Measurements from ENCODE around the gene PDIA4. TPM values are rescaled to one million over a fixed set of nuclear protein-coding genes. Genes with fewer than 3 reads are reported as not detected.

The PDIA4 gene
- total RNA-seq, 4 donors from 2014 or later, result 35.9 to 55.9 (median 47.9) TPM

- peak overlapping the region; percentile 12 for H3K4me3 ChIP-seq (ENCODE audit: low read depth, poor library complexity, severe bottlenecking)
- 0% methylated on average over 5 of the region's 5 CpGs for WGBS, 2 donors
- no peak for TF ChIP-seq CTCF (IDR thresholded peaks at IDR 0.05)
- TF ChIP-seq POLR2A (IDR thresholded peaks at IDR 0.05), result no peak
- peak in 1 of 2 donors; percentile 68 for DNase-seq (ENCODE audit: low spot score in 2 of 2)
- intact Hi-C loops (cut with DNase I; ENCODE audit: low total_unique reads), result no loop called here
Measured at GRCh38 chr7:148962823-148963582, 65.3 kb downstream of the PDIA4 start.

- TF ChIP-seq POLR2A (IDR thresholded peaks at IDR 0.05) (no peak), CTCF (IDR thresholded peaks at IDR 0.05) (no peak)
- intact Hi-C loops (cut with DNase I; ENCODE audit: low total_unique reads), result no loop called here
- DNase-seq (ENCODE audit: low spot score in 2 of 2), result no peak
- WGBS, 2 donors, result 8% methylated on average over 5 of the region's 5 CpGs
- H3K4me3 ChIP-seq (ENCODE audit: low read depth, poor library complexity, severe bottlenecking), result no peak overlapping the region
Measured at GRCh38 chr7:148962440-148962822, 65.9 kb downstream of the PDIA4 start.

- no peak overlapping the region for H3K4me3 ChIP-seq (ENCODE audit: low read depth, poor library complexity, severe bottlenecking)
- WGBS, 2 donors, result 76 to 88% methylated on average over 3 of the region's 3 CpGs
- intact Hi-C loops (cut with DNase I; ENCODE audit: low total_unique reads), result loop anchor here (5.0 to 10.0 kb wide), 2 partner anchors 255 to 382 kb away; no protein-coding TSS in a partner anchor
- DNase-seq (ENCODE audit: low spot score in 2 of 2), result no peak
- TF ChIP-seq CTCF (IDR thresholded peaks at IDR 0.05) (no peak), POLR2A (IDR thresholded peaks at IDR 0.05) (no peak)
Measured at GRCh38 chr7:148959726-148960125, 68.6 kb downstream of the PDIA4 start.

GRCh38 chr7:148958061-148958460, 70.2 kb downstream of the PDIA4 start:
- WGBS, 2 donors, result 75 to 79% methylated on average over 9 of the region's 9 CpGs
- TF ChIP-seq POLR2A (IDR thresholded peaks at IDR 0.05), result no peak
- TF ChIP-seq CTCF (IDR thresholded peaks at IDR 0.05), result no peak
- H3K4me3 ChIP-seq (ENCODE audit: low read depth, poor library complexity, severe bottlenecking), result no peak overlapping the region
- intact Hi-C loops (cut with DNase I; ENCODE audit: low total_unique reads), result loop anchor here (5.0 to 10.0 kb wide), 2 partner anchors 253 to 381 kb away; no protein-coding TSS in a partner anchor
- no peak for DNase-seq (ENCODE audit: low spot score in 2 of 2)

GRCh38 chr7:148954766-148955165, 73.5 kb downstream of the PDIA4 start:
- WGBS, 2 donors, result 65 to 67% methylated on average over 9 to 10 of the region's 10 CpGs
- no peak overlapping the region for H3K4me3 ChIP-seq (ENCODE audit: low read depth, poor library complexity, severe bottlenecking)
- TF ChIP-seq POLR2A (IDR thresholded peaks at IDR 0.05), result no peak
- no peak for TF ChIP-seq CTCF (IDR thresholded peaks at IDR 0.05)
- intact Hi-C loops (cut with DNase I; ENCODE audit: low total_unique reads), result loop anchor here (5.0 to 10.0 kb wide), 2 partner anchors 250 to 377 kb away; no protein-coding TSS in a partner anchor
- no peak for DNase-seq (ENCODE audit: low spot score in 2 of 2)
